H9 (cell line): ENCODE measurements around the gene LRCH1. TPM values are rescaled to one million over a fixed set of nuclear protein-coding genes. Genes with fewer than 3 reads are reported as not detected.

Source experiments
- DNase-seq: peaks from one replicate; pipeline ENCODE4 v3.0.0-alpha.2; 2017
- H2AFZ ChIP-seq: one replicate; pipeline ENCODE4 v1.6.1; 2013; ENCODE audit warnings: mild to moderate bottlenecking, low read length, control low read depth, moderate library complexity
- H2AK5ac ChIP-seq: 2 replicates; pipeline ENCODE4 v1.6.1; 2013; ENCODE audit warnings: low read length, control low read depth, mixed read lengths; ENCODE audit not compliant: insufficient read length
- H2BK120ac ChIP-seq: one replicate; pipeline ENCODE4 v1.6.1; 2013; ENCODE audit warnings: low read depth, mild to moderate bottlenecking, low read length, control low read depth, inconsistent platforms; ENCODE audit not compliant: poor library complexity, severe bottlenecking
- H2BK12ac ChIP-seq: 2 replicates; pipeline ENCODE4 v1.6.1; 2013; ENCODE audit warnings: low read length, control low read depth, mixed read lengths, low read depth; ENCODE audit not compliant: insufficient read length
- H2BK15ac ChIP-seq: 2 replicates; pipeline ENCODE4 v1.6.1; 2013; ENCODE audit warnings: low read depth, low read length, control low read depth
- H2BK20ac ChIP-seq: one replicate; pipeline ENCODE4 v1.6.1; 2013; ENCODE audit warnings: low read depth, mild to moderate bottlenecking, low read length, control low read depth, inconsistent platforms; ENCODE audit not compliant: poor library complexity, severe bottlenecking
- H2BK5ac ChIP-seq: 2 replicates; pipeline ENCODE4 v1.6.1; 2013; ENCODE audit warnings: low read length, control low read depth, mixed read lengths; ENCODE audit not compliant: insufficient read length
- H3K14ac ChIP-seq: 2 replicates; pipeline ENCODE4 v1.6.1; 2013; ENCODE audit warnings: low read length, control low read depth; ENCODE audit not compliant: insufficient read depth
- H3K18ac ChIP-seq: 2 replicates; pipeline ENCODE4 v1.6.1; 2013; ENCODE audit warnings: low read depth, mild to moderate bottlenecking, mixed read lengths, low read length, control low read depth; ENCODE audit not compliant: insufficient read length
- H3K23ac ChIP-seq: 2 replicates; pipeline ENCODE4 v1.6.1; 2013; ENCODE audit warnings: low read length, control low read depth, mixed read lengths, low read depth; ENCODE audit not compliant: insufficient read length
- H3K23me2 ChIP-seq: 2 replicates; pipeline ENCODE4 v1.6.1; 2013; ENCODE audit warnings: low read depth, mild to moderate bottlenecking, mixed read lengths, low read length, control low read depth; ENCODE audit not compliant: insufficient read length, poor library complexity, severe bottlenecking
- H3K27ac ChIP-seq: 2 replicates; pipeline ENCODE4 v1.5.1; 2013; ENCODE audit warnings: low read length, control low read depth, mixed read lengths, low read depth; ENCODE audit not compliant: insufficient read length
- H3K27me3 ChIP-seq: 2 replicates; pipeline ENCODE4 v1.6.1; 2013; ENCODE audit warnings: low read length, control low read depth, inconsistent platforms; ENCODE audit not compliant: insufficient read depth
- H3K4ac ChIP-seq: 2 replicates; pipeline ENCODE4 v1.6.1; 2013; ENCODE audit warnings: low read depth, mild to moderate bottlenecking, control low read depth, inconsistent platforms, low read length, moderate library complexity
- H3K4me1 ChIP-seq: 2 replicates; pipeline ENCODE4 v1.6.1; 2013; ENCODE audit warnings: low read length, control low read depth, inconsistent platforms; ENCODE audit not compliant: insufficient read depth
- H3K4me2 ChIP-seq: 2 replicates; pipeline ENCODE4 v1.6.1; 2013; ENCODE audit warnings: low read length, control low read depth, mixed read lengths; ENCODE audit not compliant: insufficient read length, insufficient read depth
- H3K56ac ChIP-seq: 2 replicates; pipeline ENCODE4 v1.6.1; 2013; ENCODE audit warnings: low read depth, mild to moderate bottlenecking, mixed read lengths, low read length, control low read depth; ENCODE audit not compliant: insufficient read length
- H3K79me1 ChIP-seq: 2 replicates; pipeline ENCODE4 v1.6.1; 2013; ENCODE audit warnings: low read depth, mild to moderate bottlenecking, moderate library complexity, low read length, control low read depth, inconsistent platforms; ENCODE audit not compliant: insufficient read depth, poor library complexity, severe bottlenecking
- H3K79me2 ChIP-seq: 2 replicates; pipeline ENCODE4 v1.6.1; 2013; ENCODE audit warnings: low read length, control low read depth, inconsistent platforms; ENCODE audit not compliant: insufficient read depth
- H3K9ac ChIP-seq: 2 replicates; pipeline ENCODE4 v1.6.1; 2013; ENCODE audit warnings: low read length, control low read depth, mixed read lengths; ENCODE audit not compliant: insufficient read length; ENCODE audit errors: extremely low read depth
- H3K9me3 ChIP-seq: one replicate; pipeline ENCODE4 v1.6.1; 2013; ENCODE audit warnings: low read depth, low read length, inconsistent platforms; ENCODE audit not compliant: control insufficient read depth
- H3T11ph ChIP-seq: one replicate; pipeline ENCODE4 v1.6.1; 2013; ENCODE audit warnings: mild to moderate bottlenecking, low read length, control low read depth, inconsistent platforms
- H4K20me1 ChIP-seq: one replicate; pipeline ENCODE4 v1.6.1; 2013; ENCODE audit not compliant: control insufficient read depth, insufficient read length, insufficient read depth
- H4K5ac ChIP-seq: 2 replicates; pipeline ENCODE4 v1.6.1; 2013; ENCODE audit warnings: low read depth, mild to moderate bottlenecking, mixed read lengths, low read length, control low read depth; ENCODE audit not compliant: insufficient read length
- H4K8ac ChIP-seq: replicated peaks from 2 replicates; pipeline ENCODE4 v1.6.1; 2013; ENCODE audit warnings: low read length, control low read depth, mixed read lengths, low read depth; ENCODE audit not compliant: insufficient read length
- H4K91ac ChIP-seq: 2 replicates; pipeline ENCODE4 v1.6.1; 2013; ENCODE audit warnings: low read depth, mild to moderate bottlenecking, moderate library complexity, mixed read lengths, low read length, control low read depth; ENCODE audit not compliant: insufficient read length
- H3K27ac Mint-ChIP-seq, 3 experiments: 2 replicates in 2 of 3; 3 replicates in 1 of 3; pipeline ENCODE4 v1.8.0; 2020 to 2021; ENCODE audit warnings: mixed read lengths in 3 of 3, mild to moderate bottlenecking in 1 of 3, moderate library complexity in 1 of 3
- H3K27me3 Mint-ChIP-seq: 2 replicates; pipeline ENCODE4 v1.8.0; 2021; ENCODE audit warnings: low read depth, mild to moderate bottlenecking, moderate library complexity, mixed read lengths
- H3K36me3 Mint-ChIP-seq, 3 experiments: 2 replicates in 2 of 3; 3 replicates in 1 of 3; pipeline ENCODE4 v1.8.0; 2020 to 2021; ENCODE audit warnings: low read depth in 3 of 3, mixed read lengths in 3 of 3; ENCODE audit not compliant: insufficient read depth in 1 of 3
- H3K4me1 Mint-ChIP-seq, 2 experiments: 2 replicates each; pipeline ENCODE4 v1.8.0; 2020; ENCODE audit warnings: mixed read lengths in 2 of 2
- H3K4me3 Mint-ChIP-seq, 2 experiments: 2 replicates in 1 of 2; 3 replicates in 1 of 2; pipeline ENCODE4 v1.8.0; 2020 to 2021; ENCODE audit warnings: mild to moderate bottlenecking in 2 of 2, mixed read lengths in 2 of 2, moderate library complexity in 1 of 2
- H3K9me3 Mint-ChIP-seq, 2 experiments: 2 replicates in 1 of 2; 3 replicates in 1 of 2; pipeline ENCODE4 v1.8.0; 2020; ENCODE audit warnings: mild to moderate bottlenecking in 2 of 2, mixed read lengths in 2 of 2, moderate library complexity in 1 of 2
- WGBS: extraction: QIAGEN DNeasy Blood & Tissue Kit; methylation state at CpG from one replicate; pipeline ENCODE4 v1.1.7; 2013; ENCODE audit warnings: missing lambda C conversion rate, low lambda C conversion rate, mixed read lengths; ENCODE audit not compliant: insufficient read length; ENCODE audit errors: extremely low coverage; 5-methylcytosine and 5-hydroxymethylcytosine counted together
- total RNA-seq: library from RNA; stranded (reverse); gene quantifications from 2 replicates; pipeline ENCODE4 v1.2.1, GENCODE V29; 2021
- TF ChIP-seq, protein P1 (sequence below): fragments of 200-600 bp; sonication (generic); conservative IDR thresholded peaks from 3 replicates; pipeline ENCODE4 v1.8.0; 2021; ENCODE audit warnings: antibody characterized with exemption, mild to moderate bottlenecking

Gene LRCH1
- total RNA-seq, 1 experiment from 2014 or later = 8.0 TPM

DNA sequence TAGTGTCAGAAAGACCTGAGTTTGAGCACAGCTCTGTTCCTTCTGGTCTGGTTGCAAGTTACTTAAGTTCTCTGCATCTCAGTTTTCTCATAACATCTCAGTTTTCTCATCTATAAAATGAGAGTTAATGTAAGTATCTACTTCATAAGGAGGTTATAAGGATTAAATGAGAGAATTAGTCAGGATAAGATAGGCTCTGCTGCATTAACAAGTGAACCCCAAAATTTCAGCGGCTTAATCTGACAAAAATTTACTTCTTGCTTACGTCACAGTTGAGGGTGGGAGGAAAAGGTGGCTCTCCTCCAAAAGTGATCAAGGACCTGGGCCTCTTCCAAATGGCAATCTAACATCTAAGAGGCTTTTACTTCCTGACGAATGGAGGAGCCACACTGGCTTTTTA lies 31.5 kb upstream of the LRCH1 start:
- Histone ChIP-seq H2AFZ (no peak overlapping the region), H3K23me2 (no peaks in the 10 kb centered on the region), H2BK20ac (no peak overlapping the region), H3K23ac (no peak overlapping the region), H4K8ac (no peak overlapping the region), H2BK15ac (no peak overlapping the region), H2BK5ac (no peak overlapping the region), H3K4me1 (peaks cover 2% of the 10 kb centered on the region; the same call in 1 of the 2 replicates), H2BK12ac (no peak overlapping the region), H3K79me1 (no peaks in the 10 kb centered on the region), H2BK120ac (no peak overlapping the region), H3K56ac (no peak overlapping the region), H4K5ac (no peak overlapping the region), H4K91ac (no peak overlapping the region), H3T11ph (no peak overlapping the region), H3K9ac (no peak overlapping the region), H4K20me1 (no peaks in the 10 kb centered on the region), H3K18ac (no peak overlapping the region), H2AK5ac (no peak overlapping the region), H3K9me3 (no peaks in the 10 kb centered on the region), H3K14ac (no peak overlapping the region), H3K4me2 (no peak overlapping the region), H3K4ac (no peak overlapping the region), H3K27me3 (no peaks in the 10 kb centered on the region), H3K27ac (no peak overlapping the region), H3K79me2 (no peaks in the 10 kb centered on the region)
- no CpG with 5 or more reads among the region's 3 CpGs for WGBS
- Mint-ChIP-seq H3K4me3 (no peak overlapping the region), H3K27me3 (no peaks in the 10 kb centered on the region; the same call in 1 of the 2 replicates), H3K27ac (no peak overlapping the region), H3K4me1 (peaks cover 12 to 13% of the 10 kb centered on the region in 2 experiments), H3K9me3 (peaks cover 3 to 6% of the 10 kb centered on the region in 2 experiments; a peak in 3 of 5 replicates), H3K36me3 (peaks cover 0 to 3% (median 3%) of the 10 kb centered on the region in 3 experiments; a peak in 2 of 7 replicates)
- TF ChIP-seq, protein P1, sequence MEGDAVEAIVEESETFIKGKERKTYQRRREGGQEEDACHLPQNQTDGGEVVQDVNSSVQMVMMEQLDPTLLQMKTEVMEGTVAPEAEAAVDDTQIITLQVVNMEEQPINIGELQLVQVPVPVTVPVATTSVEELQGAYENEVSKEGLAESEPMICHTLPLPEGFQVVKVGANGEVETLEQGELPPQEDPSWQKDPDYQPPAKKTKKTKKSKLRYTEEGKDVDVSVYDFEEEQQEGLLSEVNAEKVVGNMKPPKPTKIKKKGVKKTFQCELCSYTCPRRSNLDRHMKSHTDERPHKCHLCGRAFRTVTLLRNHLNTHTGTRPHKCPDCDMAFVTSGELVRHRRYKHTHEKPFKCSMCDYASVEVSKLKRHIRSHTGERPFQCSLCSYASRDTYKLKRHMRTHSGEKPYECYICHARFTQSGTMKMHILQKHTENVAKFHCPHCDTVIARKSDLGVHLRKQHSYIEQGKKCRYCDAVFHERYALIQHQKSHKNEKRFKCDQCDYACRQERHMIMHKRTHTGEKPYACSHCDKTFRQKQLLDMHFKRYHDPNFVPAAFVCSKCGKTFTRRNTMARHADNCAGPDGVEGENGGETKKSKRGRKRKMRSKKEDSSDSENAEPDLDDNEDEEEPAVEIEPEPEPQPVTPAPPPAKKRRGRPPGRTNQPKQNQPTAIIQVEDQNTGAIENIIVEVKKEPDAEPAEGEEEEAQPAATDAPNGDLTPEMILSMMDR = no peak
- no peak for DNase-seq
